ENCODE data around the gene FGD3.

- TF ChIP-seq, protein P1, sequence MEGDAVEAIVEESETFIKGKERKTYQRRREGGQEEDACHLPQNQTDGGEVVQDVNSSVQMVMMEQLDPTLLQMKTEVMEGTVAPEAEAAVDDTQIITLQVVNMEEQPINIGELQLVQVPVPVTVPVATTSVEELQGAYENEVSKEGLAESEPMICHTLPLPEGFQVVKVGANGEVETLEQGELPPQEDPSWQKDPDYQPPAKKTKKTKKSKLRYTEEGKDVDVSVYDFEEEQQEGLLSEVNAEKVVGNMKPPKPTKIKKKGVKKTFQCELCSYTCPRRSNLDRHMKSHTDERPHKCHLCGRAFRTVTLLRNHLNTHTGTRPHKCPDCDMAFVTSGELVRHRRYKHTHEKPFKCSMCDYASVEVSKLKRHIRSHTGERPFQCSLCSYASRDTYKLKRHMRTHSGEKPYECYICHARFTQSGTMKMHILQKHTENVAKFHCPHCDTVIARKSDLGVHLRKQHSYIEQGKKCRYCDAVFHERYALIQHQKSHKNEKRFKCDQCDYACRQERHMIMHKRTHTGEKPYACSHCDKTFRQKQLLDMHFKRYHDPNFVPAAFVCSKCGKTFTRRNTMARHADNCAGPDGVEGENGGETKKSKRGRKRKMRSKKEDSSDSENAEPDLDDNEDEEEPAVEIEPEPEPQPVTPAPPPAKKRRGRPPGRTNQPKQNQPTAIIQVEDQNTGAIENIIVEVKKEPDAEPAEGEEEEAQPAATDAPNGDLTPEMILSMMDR (IDR thresholded peaks at IDR 0.05 in 2 of 3, conservative IDR thresholded peaks at IDR 0.05 in 1 of 3; ENCODE audit: insufficient read depth in 2 of 3, low read depth in 1 of 3, low read length in 3 of 3) = no peak
- no peak for TF ChIP-seq ZNF146 (CRISPR knock-in tag; IDR thresholded peaks at IDR 0.05; ENCODE audit: unreplicated experiment)
- no peak for TF ChIP-seq SMAD4 (CRISPR knock-in tag; conservative IDR thresholded peaks at IDR 0.05)
- no peak for TF ChIP-seq NR2C1 (IDR thresholded peaks at IDR 0.05)
- no peak for TF ChIP-seq NR2C1 (tag; IDR thresholded peaks at IDR 0.05)
- TF ChIP-seq ZNF274 (IDR thresholded peaks at IDR 0.05; ENCODE audit: borderline replicate concordance, low read depth, low read length) = no peak
- no peak for TF ChIP-seq ZNF175 (CRISPR knock-in tag; IDR thresholded peaks at IDR 0.05; ENCODE audit: low read depth)
- no peak for TF ChIP-seq SMAD1 (IDR thresholded peaks at IDR 0.05; ENCODE audit: low read depth, low read length, partially characterized antibody)
- TF ChIP-seq NFATC3 (IDR thresholded peaks at IDR 0.05) = no peak
- TF ChIP-seq PTTG1 (tag; IDR thresholded peaks at IDR 0.05; ENCODE audit: low read depth) = no peak
- TF ChIP-seq ZNF23 (CRISPR knock-in tag; IDR thresholded peaks at IDR 0.05) = no peak
- TF ChIP-seq ARHGAP35 (IDR thresholded peaks at IDR 0.05; ENCODE audit: partially characterized antibody) = no peak
- TF ChIP-seq SREBF2 (CRISPR knock-in tag; IDR thresholded peaks at IDR 0.05) = no peak
- TF ChIP-seq CBX1 (IDR thresholded peaks at IDR 0.05; ENCODE audit: low read depth) = no peak
Measured at GRCh38 chr9:93010056-93010455, 62.7 kb downstream of the FGD3 start.

Data from K562 (cell line).